T-cell (primary cell): ENCODE data around the gene TSPAN14. TPM values are rescaled to one million over a fixed set of nuclear protein-coding genes. Genes with fewer than 3 reads are reported as not detected.

Experiments used
- ATAC-seq, 4 experiments: fragments of 200-7000 bp in 3 of 4; fragments of 150-1000 bp in 1 of 4; cut with Tn5 transposase; replicated peaks in 1 of 4; 1 replicate in 3 of 4; 2 replicates in 1 of 4; pipeline ENCODE4 v1.10.0; 2021; ENCODE audit warnings: moderate library complexity in 3 of 4, mild to moderate bottlenecking in 2 of 4, moderate number of reproducible peaks in 1 of 4
- CTCF ChIA-PET, 2 donors: fragments of 300-600 bp; sonication (Branson Sonifier 250); formaldehyde crosslinking; loops; one replicate each; lab custom pipeline; 2022; ENCODE audit warnings: antibody characterized with exemption in 2 of 2; lab: Charles Lee
- POLR2A ChIA-PET, 2 donors: fragments of 300-600 bp; sonication (Branson Sonifier 250); formaldehyde crosslinking; loops; one replicate each; lab custom pipeline; 2022; ENCODE audit warnings: antibody characterized with exemption in 2 of 2; lab: Charles Lee
- DNase-seq, 35 experiments: peaks; one replicate each; pipeline versions ENCODE4 v3.0.0 to v3.0.0-alpha.2; 2013 to 2023
- H3K27ac ChIP-seq: one replicate; pipeline ENCODE4 v1.5.1; 2013; ENCODE audit warnings: low read length
- H3K27me3 ChIP-seq, 2 experiments: replicated peaks in 1 of 2; 1 replicate in 1 of 2; 2 replicates in 1 of 2; pipeline versions ENCODE4 v1.6.1 to v1.7.0; 2013; ENCODE audit warnings: low read length in 1 of 2, mixed read lengths in 1 of 2; ENCODE audit not compliant: control insufficient read depth in 2 of 2, insufficient read depth in 2 of 2; ENCODE audit errors: extremely low read depth in 1 of 2
- H3K36me3 ChIP-seq, 2 donors: 1 replicate in 1 of 2; 2 replicates in 1 of 2; pipeline versions ENCODE4 v1.6.1 to v1.7.0; 2013; ENCODE audit warnings: low read length in 1 of 2; ENCODE audit not compliant: control insufficient read depth in 2 of 2, insufficient read depth in 1 of 2; ENCODE audit errors: extremely low read depth in 1 of 2
- H3K4me1 ChIP-seq, 2 experiments: 1 replicate in 1 of 2; 2 replicates in 1 of 2; pipeline versions ENCODE4 v1.6.1 to v1.7.0; 2013; ENCODE audit warnings: low read length in 2 of 2, mixed read lengths in 1 of 2; ENCODE audit not compliant: insufficient read depth in 2 of 2, control insufficient read depth in 1 of 2; ENCODE audit errors: extremely low read depth in 1 of 2
- H3K4me3 ChIP-seq, 2 donors: 1 replicate in 1 of 2; 2 replicates in 1 of 2; pipeline versions ENCODE4 v1.5.1 to v1.7.0; 2013; ENCODE audit warnings: mild to moderate bottlenecking in 2 of 2, low read length in 1 of 2, moderate library complexity in 1 of 2; ENCODE audit not compliant: control insufficient read depth in 1 of 2; ENCODE audit errors: extremely low read depth in 1 of 2
- H3K9me3 ChIP-seq: 2 replicates; pipeline ENCODE4 v1.7.0; 2013
- H3K27ac Mint-ChIP-seq, 2 donors: one replicate each; pipeline ENCODE4 v1.8.0; 2020 to 2021; ENCODE audit warnings: mild to moderate bottlenecking in 2 of 2, mixed read lengths in 2 of 2
- H3K27me3 Mint-ChIP-seq, 2 donors: one replicate each; pipeline ENCODE4 v1.8.0; 2021 to 2022; ENCODE audit warnings: mixed read lengths in 2 of 2
- H3K36me3 Mint-ChIP-seq: one replicate; pipeline ENCODE4 v1.8.0; 2021; ENCODE audit warnings: mixed read lengths
- H3K4me1 Mint-ChIP-seq, 3 donors: one replicate each; pipeline ENCODE4 v1.8.0; 2020 to 2022; ENCODE audit warnings: mixed read lengths in 3 of 3, mild to moderate bottlenecking in 1 of 3
- H3K4me3 Mint-ChIP-seq, 3 donors: one replicate each; pipeline ENCODE4 v1.8.0; 2020 to 2022; ENCODE audit warnings: mild to moderate bottlenecking in 3 of 3, mixed read lengths in 3 of 3, moderate library complexity in 3 of 3
- H3K9me3 Mint-ChIP-seq, 3 donors: one replicate each; pipeline ENCODE4 v1.8.0; 2020 to 2022; ENCODE audit warnings: mixed read lengths in 3 of 3
- WGBS: methylation state at CpG from one replicate; pipeline ENCODE4 v1.1.5; 2013; ENCODE audit warnings: missing lambda C conversion rate; ENCODE audit not compliant: insufficient coverage; 5-methylcytosine and 5-hydroxymethylcytosine counted together
- total RNA-seq, 35 experiments: library from RNA in 6 of 35; stranded (reverse) in 6 of 35; fragments of 120-200 nt in 1 of 35; gene quantifications; one replicate each; pipeline versions ENCODE4 v1.2.1 to v1.2.4 and lab custom pipeline; 2013 to 2026

The TSPAN14 gene
- total RNA-seq, 5 donors from 2014 or later (not counting 1 experiment from before 2014, with no cell fraction given): 130 to 204 (median 194) TPM

- POLR2A ChIA-PET: no interaction called here
- H3K36me3 ChIP-seq: no peaks in the 10 kb centered on the region
- DNase-seq (peak in 2 of 35 experiments; percentile 12 to 33), ATAC-seq (peak; percentile 26 to 63 (median 54))
- CTCF ChIA-PET: interaction anchor here (0.6 to 5.2 kb wide), 20 partner anchors 9 to 149 kb away, joined by 3 to 109 read pairs (median 4); partner anchors contain the start of gene PRXL2A (in 1 of the 2)
- Mint-ChIP-seq H3K9me3 (no peaks in the 10 kb centered on the region), H3K36me3 (no peaks in the 10 kb centered on the region), H3K4me3 (peak overlapping the region in 1 of 3 donors; percentile 66), H3K27me3 (no peaks in the 10 kb centered on the region), H3K27ac (peak overlapping the region; percentile 85 to 89), H3K4me1 (peaks cover 45 to 54% (median 48%) of the 10 kb centered on the region in 3 donors)
- 78% methylated on average over 4 of the region's 6 CpGs for WGBS
- H3K9me3 ChIP-seq: no peaks in the 10 kb centered on the region
- H3K27ac ChIP-seq: no peak overlapping the region
- H3K4me1 ChIP-seq: peaks cover 12 to 22% of the 10 kb centered on the region in 2 experiments
- no peaks in the 10 kb centered on the region for H3K27me3 ChIP-seq
- H3K4me3 ChIP-seq: no peak overlapping the region
Observed at GRCh38 chr10:80443531-80443974, 10.6 kb upstream of the TSPAN14 start.

- H3K36me3 ChIP-seq: no peaks in the 10 kb centered on the region
- DNase-seq: no peak
- Mint-ChIP-seq H3K4me3 (peak overlapping the region in 1 of 3 donors; percentile 66), H3K36me3 (no peaks in the 10 kb centered on the region), H3K9me3 (no peaks in the 10 kb centered on the region), H3K4me1 (peaks cover 45 to 59% (median 48%) of the 10 kb centered on the region in 3 donors), H3K27me3 (no peaks in the 10 kb centered on the region), H3K27ac (peak overlapping the region; percentile 85 to 89)
- no peaks in the 10 kb centered on the region for H3K9me3 ChIP-seq
- ChIA-PET CTCF (interaction anchor here (0.6 to 5.2 kb wide), 24 partner anchors 9 to 149 kb away, joined by 3 to 109 read pairs (median 4); partner anchors contain the start of gene PRXL2A (in 1 of the 2)), POLR2A (no interaction called here)
- H3K27ac ChIP-seq: no peak overlapping the region
- no peaks in the 10 kb centered on the region for H3K27me3 ChIP-seq
- no peak for ATAC-seq
- no peak overlapping the region for H3K4me3 ChIP-seq
- H3K4me1 ChIP-seq: peaks cover 12 to 22% of the 10 kb centered on the region in 2 experiments
- WGBS: 87% methylated on average over 2 of the region's 2 CpGs
Observed at GRCh38 chr10:80444124-80444523, 10.0 kb upstream of the TSPAN14 start.

DNA sequence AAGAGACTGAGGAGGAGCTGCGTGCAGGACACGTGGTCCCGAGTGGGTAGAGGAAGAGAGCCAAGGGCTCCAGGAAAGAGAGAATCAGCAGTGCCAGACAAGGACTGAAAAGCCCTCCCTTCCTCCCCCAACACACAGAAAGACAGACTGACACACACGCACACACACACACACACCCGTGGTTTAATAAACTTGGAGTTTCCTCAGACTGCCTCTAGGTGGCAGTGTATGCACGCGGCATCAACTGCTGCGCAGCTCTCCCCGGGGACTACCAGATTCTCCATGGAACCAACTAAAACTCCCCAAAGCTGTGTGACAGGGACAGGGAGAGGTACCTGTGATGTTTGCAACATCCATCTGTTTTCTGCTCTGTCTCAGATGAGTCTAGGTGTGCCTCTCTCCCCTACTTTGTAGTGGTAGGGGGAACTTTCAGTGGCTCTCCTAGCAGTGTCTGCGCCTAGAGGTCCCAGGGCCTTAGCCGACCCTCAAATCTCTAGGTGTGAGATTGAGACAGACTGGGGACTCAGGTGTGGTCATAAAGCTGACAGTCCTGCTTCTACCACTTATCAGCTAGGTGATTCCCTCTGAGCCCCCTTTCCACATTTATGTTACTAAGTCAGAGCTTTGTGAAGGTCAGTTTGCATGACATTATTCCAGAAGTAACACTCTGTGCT, 9.3 kb upstream of the TSPAN14 start:
- H3K27ac ChIP-seq: no peak overlapping the region
- POLR2A ChIA-PET: interaction anchor here in 1 of 2 donors (1.0 kb wide), 1 partner anchor 67 kb away, joined by 3 read pairs; no protein-coding TSS in a partner anchor
- CTCF ChIA-PET: interaction anchor here (0.5 to 5.2 kb wide), 27 partner anchors 8 to 218 kb away, joined by 3 to 109 read pairs (median 4); partner anchors contain the start of genes PRXL2A (in 1 of the 2) and TSPAN14 (in 1 of the 2)

DNA sequence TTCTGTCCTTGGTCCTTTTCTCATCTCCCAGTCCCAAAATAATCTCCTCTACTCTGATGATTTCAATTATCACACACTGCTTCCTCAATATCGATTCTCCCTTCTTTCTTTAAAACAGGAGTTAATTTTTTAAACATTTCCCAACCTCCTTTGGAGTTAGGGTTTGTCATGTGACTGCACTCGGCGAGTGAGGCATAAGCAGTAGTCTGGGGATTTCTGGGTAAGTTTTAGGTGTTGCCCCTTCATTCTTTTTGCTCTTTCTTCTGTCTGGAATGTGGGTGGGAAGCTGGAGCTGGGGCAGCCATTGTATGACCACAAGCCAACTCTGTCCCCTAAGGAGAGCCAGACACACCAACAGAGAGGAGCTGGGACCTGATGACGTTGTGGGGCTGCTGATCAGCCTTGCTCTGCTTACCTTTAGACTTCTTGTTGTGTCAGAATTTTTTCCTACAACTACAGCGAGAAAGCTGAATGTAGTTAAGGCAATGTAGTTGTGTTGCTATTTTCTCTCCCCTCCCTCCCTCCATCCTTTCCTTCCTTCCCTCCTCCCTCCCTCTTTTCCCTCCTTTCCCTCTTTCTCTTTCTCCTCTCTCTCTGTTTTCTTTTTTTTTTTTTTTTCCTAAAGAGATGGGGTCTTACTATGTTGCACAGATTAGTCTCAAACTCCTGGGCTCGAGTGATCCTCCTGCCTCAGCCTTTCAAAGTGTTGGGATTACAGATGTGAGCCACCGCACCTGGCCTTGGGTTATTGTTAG, 6.5 kb upstream of the TSPAN14 start:
- ChIA-PET POLR2A (interaction anchor here (0.5 to 0.7 kb wide), 2 partner anchors 50 to 81 kb away, joined by 3 read pairs; no protein-coding TSS in a partner anchor), CTCF (interaction anchor here (0.6 to 4.1 kb wide), 9 partner anchors 13 to 177 kb away, joined by 3 to 24 read pairs (median 6); no protein-coding TSS in a partner anchor)
- no peak overlapping the region for H3K4me3 ChIP-seq
- Mint-ChIP-seq H3K4me3 (no peak overlapping the region), H3K27ac (peak overlapping the region; percentile 68 to 69), H3K36me3 (no peaks in the 10 kb centered on the region), H3K4me1 (peaks cover 47 to 63% (median 51%) of the 10 kb centered on the region in 3 donors), H3K27me3 (no peaks in the 10 kb centered on the region), H3K9me3 (no peaks in the 10 kb centered on the region)
- no peaks in the 10 kb centered on the region for H3K9me3 ChIP-seq
- DNase-seq (no peak), ATAC-seq (peak in 1 of 4 experiments; percentile 22)
- WGBS: 20% methylated on average over 1 of the region's 7 CpGs
- no peaks in the 10 kb centered on the region for H3K36me3 ChIP-seq
- H3K27me3 ChIP-seq: no peaks in the 10 kb centered on the region
- H3K27ac ChIP-seq: no peak overlapping the region
- H3K4me1 ChIP-seq: peaks cover 12 to 22% of the 10 kb centered on the region in 2 experiments

More for the DNA sequence above, 9.3 kb upstream of the TSPAN14 start:
- no peak overlapping the region for H3K4me3 ChIP-seq
- H3K9me3 ChIP-seq: no peaks in the 10 kb centered on the region
- Mint-ChIP-seq H3K27me3 (no peaks in the 10 kb centered on the region), H3K36me3 (no peaks in the 10 kb centered on the region), H3K4me1 (peaks cover 47 to 63% (median 51%) of the 10 kb centered on the region in 3 donors), H3K9me3 (no peaks in the 10 kb centered on the region), H3K4me3 (peak overlapping the region in 1 of 3 donors; percentile 66), H3K27ac (peak overlapping the region; percentile 85 to 89)
- 0% methylated on average over 2 of the region's 11 CpGs for WGBS
- DNase-seq: peak in 17 of 35 experiments; percentile 32 to 85 (median 60)
- H3K36me3 ChIP-seq: no peaks in the 10 kb centered on the region
- H3K4me1 ChIP-seq: peaks cover 12 to 22% of the 10 kb centered on the region in 2 experiments
- ATAC-seq: peak; percentile 78 to 86 (median 82)
- no peaks in the 10 kb centered on the region for H3K27me3 ChIP-seq

- H3K9me3 Mint-ChIP-seq: no peaks in the 10 kb centered on the region
- DNase-seq (no peak), ATAC-seq (no peak)
- no peaks in the 10 kb centered on the region for H3K27me3 ChIP-seq
- H3K4me1 ChIP-seq: peaks cover 10 to 22% of the 10 kb centered on the region in 2 experiments
- no peak overlapping the region for H3K4me3 Mint-ChIP-seq
- 95% methylated on average over 2 of the region's 4 CpGs for WGBS
- no peaks in the 10 kb centered on the region for H3K9me3 ChIP-seq
- CTCF ChIA-PET: interaction anchor here (0.6 to 4.1 kb wide), 9 partner anchors 12 to 163 kb away, joined by 3 to 24 read pairs (median 6); partner anchors contain the start of gene PRXL2A (in 1 of the 2)
- no peak overlapping the region for H3K4me3 ChIP-seq
- no peaks in the 10 kb centered on the region for H3K36me3 ChIP-seq
- POLR2A ChIA-PET: interaction anchor here (0.5 to 0.7 kb wide), 2 partner anchors 50 to 80 kb away, joined by 3 read pairs; no protein-coding TSS in a partner anchor
- H3K4me1 Mint-ChIP-seq: peaks cover 45 to 64% (median 49%) of the 10 kb centered on the region in 3 donors
- no peaks in the 10 kb centered on the region for H3K36me3 Mint-ChIP-seq
- H3K27me3 Mint-ChIP-seq: no peaks in the 10 kb centered on the region
- no peak overlapping the region for H3K27ac ChIP-seq
- H3K27ac Mint-ChIP-seq: peak overlapping the region; percentile 44 to 61
Observed at GRCh38 chr10:80448209-80448942, 5.7 kb upstream of the TSPAN14 start.
